ENCODE measurements around the gene SLFN12L.
A peak's percentile ranks its signal among the peaks of the same experiment; 100 is the strongest.
"Not testable (repeated sequence)": the region's sequence is repeated elsewhere in the genome, so short reads cannot be mapped to it uniquely, and the experiment has no call there.

The SLFN12L gene

DNA sequence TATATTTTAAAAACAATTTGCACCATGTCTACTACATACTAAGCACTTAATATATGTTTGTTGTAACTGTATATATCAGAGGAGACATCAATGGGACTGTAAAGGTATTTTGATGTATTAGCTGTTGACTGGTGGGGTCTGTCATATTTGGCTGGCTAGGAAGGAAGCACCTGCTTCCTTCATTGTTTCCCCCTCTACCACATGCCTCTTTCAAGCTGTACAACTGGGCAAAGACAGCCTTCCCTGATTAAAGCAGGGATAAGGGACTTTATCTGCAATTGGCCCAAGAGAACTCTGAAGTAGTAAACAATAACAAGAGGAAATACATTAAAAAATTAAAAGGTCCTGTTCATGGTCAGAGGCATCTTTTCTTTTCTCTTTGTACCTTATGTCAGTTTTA is 5.5 kb upstream of the SLFN12L start:
- DNase-seq (ENCODE audit: low spot score), result no peak

DNA sequence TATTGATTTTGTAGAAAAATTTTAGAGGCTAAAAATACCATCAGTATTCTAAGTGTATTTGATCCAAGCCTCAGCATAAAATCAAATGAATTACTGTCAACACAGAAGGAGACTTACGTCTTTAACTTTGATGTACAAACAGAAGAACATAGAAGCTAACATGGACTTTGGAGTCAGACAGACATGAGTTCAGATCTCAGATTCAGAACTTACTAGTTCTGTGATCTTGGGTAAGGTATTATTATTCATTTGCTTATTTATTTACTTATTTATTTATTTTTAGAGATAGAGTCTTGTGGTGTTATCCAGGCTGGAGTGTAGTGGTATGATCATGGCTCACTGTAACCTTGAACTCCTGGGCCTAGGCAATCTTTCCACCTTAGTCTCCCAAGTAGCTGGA is 4.0 kb upstream of the SLFN12L start:
- no peak for DNase-seq (ENCODE audit: low spot score)

DNA sequence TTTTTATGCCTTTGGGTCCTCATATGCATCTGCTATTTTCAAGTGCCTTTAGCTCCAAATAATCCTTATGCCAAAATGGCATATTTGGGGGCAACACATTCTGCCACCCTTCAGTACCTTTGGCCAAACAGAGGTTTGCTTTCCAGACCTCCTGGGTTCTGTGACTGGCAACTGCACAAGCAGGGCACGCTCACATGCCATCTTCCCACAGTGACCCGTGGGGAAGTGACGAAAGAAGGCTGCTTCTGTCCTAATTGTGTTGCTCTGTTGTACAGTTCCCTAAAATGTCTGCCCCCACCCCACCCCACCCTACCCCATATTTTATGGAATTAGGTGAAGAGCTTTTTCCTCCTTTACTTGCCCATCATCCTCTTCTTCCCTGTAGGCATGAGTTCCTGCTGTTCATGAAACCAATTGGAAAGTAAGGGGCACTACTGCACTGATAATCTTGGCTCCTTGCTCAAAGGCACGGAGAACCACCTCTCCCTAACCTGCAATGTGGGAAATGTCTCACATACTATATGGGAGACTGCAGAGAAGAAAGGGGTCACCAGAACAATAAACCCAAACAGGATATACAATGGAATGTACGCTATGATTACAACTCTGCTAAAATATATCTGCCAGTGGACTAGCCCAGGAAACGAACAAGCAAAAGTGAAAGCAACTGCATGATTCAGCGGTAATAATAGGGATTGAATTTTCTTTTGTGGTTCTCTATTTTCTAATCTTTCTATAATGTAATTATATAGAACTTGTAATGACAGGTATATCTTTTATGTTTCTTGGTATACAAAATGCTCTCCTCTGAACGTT is 3.3 kb upstream of the SLFN12L start:
- DNase-seq (ENCODE audit: low spot score), result peak; percentile 26

DNA sequence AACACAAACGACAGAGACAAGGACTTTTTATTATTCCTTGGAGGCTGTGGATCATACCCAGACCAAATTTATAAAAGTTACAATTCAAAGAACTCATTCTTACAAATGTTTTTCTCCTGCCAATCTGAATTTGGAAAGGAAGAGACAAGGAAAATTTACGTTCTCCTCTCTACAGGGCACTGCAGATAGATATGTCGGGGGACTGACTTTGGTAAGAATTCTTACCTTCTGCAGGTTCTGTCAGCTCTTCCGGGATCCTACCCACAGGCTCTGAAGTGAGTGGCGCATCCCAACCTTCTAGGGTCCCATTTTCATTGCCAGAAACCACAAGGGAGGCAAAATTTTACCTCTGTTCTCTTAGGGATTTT is 2.2 kb upstream of the SLFN12L start:
- no peak for DNase-seq (ENCODE audit: low spot score)

DNA sequence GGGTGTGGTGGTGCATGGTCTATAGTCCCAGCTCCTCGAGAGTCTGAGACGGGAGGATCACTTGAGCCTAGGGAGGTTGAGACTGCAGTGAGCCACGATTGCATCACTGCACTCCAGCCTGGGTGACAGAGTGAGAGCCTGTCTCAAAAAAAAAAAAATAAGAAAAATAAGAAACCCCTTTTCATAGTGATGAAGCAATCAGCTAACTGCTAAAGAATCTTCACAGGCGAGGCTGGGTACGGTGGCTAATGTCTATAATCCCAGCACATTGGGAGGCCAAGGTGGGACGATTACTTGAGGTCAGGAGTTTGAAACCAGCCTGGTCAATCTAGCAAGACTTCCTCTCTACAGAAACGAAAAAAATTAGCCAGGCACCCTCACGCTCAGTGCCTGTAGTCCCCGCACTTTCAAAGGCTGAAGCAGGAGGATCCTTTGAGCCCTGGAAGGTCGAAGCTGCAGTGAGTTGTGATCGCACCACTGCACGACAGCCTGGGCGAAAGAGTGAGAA is 760 bp downstream of the SLFN12L start:
- DNase-seq (ENCODE audit: low spot score), result no peak

DNA sequence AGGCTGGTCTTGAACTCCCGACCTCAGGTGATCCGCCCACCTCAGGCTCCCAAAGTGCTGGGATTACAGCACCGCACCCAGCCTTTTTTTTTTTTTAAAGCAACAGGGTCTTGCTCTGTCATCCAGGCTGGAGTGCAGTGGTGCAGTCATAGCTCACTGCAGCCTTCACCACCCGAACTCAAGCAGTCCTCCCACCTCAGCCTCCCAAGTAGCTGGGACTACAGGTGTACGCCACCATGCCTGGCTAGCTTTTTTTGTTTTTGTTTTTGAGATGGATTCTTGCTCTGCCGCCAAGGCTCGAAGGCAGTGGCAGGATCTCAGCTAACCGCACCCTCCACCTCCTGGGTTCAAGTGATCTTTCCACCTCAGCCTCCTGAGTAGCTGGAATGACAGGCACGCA is 2.1 kb downstream of the SLFN12L start:
- DNase-seq (ENCODE audit: low spot score), result not testable (repeated sequence)

DNA sequence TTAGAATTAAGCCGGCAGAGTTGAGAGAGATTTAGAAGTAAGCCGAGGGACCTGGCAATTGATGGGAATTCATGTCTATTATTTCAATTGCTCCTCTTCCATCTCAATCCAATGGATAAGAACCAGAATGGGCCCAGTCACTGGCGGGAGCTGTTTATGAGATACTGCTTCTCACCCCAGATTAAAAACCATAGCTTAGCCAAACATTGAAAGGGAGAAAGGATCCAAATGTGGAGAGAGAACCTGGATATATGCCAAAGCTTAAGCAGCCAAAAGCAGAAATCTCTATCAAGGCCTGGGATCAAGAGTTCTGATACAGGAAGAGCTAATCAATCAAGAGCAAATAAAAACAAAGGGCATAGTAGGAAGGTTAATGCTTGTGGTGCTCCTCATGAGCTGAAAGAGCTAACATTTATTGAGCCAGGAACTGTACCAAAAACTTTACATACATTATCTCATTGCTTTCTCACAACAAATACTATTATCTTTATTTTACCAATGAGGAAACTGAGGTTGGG is 2.8 kb downstream of the SLFN12L start:
- DNase-seq (ENCODE audit: low spot score), result no peak

DNA sequence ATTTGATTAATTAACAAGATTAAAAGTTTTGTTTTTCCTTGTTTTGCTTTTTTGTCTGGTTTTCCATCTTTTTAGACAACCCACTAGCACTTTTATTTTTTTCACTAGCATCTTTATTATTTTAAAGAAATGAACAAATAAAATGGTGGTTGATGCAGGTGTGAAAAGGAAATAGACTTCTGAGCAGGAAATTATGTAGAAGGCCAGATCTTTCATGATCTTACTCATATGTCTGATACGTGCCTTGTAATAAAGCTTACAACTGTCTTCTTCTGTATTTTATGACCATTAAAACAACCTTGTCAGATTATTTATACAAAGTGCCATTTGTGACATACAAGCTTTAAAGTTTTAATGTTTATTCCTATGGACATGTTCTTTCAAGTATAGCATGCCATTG is 6.3 kb downstream of the SLFN12L start:
- no peak for DNase-seq (ENCODE audit: low spot score)

DNA sequence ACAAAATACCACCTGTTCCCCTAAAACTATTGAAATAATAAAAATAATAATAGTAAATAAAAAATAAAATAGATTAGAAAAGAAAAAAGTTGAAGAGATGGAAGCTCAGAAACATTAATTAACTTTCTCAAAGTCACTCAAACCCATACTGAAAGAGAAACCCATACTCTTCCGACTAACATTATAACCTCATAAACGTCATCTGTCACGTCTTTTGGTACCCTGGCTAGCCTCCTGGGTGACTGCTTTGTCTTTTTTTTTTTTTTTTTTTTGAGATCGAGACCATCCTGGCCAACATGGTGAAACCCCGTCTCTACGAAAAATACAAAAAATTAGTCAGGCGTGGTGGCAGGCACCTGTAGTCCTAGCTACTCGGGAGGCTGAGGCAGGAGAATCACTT is 7.6 kb downstream of the SLFN12L start:
- no peak for DNase-seq (ENCODE audit: low spot score)

DNA sequence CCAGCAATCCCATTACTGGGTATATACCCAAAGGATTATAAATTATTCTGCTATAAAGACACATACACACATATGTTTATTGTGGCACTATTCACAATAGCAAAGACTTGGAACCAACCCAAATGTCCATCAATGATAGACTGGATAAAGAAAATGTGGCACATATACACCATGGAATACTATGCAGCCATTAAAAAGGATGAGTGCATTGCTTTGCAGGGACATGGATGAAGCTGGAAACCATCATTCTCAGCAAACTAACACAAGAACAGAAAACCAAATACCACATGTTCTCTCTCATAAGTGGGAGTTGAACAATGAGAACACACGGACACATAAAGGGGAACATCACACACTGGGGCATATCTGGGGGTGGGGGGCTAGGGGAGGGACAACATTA is 8.2 kb downstream of the SLFN12L start:
- DNase-seq (ENCODE audit: low spot score), result not testable (repeated sequence)

DNA sequence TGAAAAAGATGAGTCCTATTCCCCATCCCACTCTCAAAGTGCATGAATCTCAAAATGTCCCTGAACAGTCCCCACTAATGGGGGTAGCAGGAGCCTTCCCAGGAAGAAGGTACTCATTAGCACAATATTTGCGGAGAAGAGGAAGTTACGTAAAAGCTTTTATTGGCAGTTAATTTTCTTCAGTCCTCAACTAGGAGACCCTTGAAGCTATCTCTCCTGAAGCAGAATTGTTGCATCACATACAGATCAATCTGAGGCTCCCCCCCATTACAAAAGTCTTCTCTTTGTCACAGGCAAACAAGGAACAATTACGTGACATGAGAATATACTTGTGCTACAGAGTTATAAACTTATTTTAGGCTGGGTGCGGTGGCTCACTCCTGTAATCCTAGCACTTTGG is 14.2 kb downstream of the SLFN12L start:
- DNase-seq (ENCODE audit: low spot score), result no peak

DNA sequence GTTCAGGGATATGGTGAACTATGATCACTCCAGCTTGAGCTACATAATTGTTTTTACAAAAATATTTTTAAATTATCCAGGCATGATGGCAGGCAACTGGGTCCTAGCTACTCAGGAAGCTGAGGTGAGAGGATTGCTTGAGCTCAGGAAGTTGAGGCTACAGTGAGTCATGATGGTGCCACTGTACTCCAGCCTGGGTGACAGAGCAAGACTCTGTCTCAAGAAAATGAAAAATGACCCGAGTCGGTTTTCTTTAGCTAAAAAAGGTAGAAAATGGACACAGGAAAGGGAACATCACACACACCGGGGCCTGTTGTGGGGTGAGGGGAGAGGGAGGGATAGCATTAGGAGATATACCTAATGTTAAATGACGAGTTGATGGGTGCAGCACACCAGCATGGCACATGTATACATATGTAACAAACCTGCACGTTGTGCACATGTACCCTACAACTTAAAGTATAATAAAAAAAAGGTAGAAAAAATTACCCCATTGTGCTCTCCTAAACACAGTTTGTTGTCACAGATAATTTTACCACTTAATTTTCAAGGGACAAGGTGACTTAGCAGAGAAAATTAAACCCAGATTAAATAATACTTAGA is 15.7 kb downstream of the SLFN12L start:
- DNase-seq (ENCODE audit: low spot score), result not testable (repeated sequence)

DNA sequence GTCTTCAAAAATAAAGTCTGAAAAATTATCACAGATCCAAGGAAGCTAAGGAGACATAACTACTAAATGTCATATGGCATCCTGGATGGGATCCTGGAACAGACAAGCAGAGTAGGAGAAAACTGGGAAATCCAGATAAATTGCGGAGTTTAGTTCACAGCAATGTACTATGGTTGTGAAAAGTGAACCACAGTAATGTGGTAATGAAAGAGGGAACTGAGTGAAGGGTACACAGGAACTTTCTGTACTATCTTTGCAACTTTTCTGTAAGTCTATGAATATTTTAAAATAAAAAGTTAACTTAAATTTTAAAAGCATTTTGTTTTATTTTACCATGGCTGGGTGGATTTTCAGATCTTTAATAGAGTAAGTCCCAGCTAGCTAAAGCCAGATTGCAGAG is 16.3 kb downstream of the SLFN12L start:
- DNase-seq (ENCODE audit: low spot score), result no peak

DNA sequence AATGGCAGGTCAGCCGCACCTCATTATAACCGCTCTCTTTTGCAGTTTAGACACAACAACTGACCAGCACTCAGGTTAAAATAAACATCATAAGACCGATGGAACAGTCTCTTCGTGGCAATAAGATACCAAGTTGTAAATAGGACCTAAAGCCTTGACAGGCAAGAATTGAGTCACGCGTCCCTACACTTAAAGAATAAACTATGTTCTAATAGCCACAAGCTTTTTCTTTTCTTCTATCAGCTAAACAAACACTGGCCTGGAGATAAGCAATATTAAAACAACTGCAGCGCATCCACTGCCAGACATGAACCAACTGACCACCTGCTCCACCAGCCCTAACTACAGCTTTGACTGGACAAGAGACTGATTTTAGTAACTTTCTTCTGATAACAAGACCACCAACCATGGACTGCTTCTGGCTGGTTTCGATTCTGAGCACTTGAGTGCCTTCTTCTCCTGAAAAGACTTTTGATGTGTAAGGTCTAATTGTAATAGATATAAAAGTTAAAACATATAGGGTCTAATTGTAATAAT is 17.5 kb downstream of the SLFN12L start:
- no peak for DNase-seq (ENCODE audit: low spot score)

DNA sequence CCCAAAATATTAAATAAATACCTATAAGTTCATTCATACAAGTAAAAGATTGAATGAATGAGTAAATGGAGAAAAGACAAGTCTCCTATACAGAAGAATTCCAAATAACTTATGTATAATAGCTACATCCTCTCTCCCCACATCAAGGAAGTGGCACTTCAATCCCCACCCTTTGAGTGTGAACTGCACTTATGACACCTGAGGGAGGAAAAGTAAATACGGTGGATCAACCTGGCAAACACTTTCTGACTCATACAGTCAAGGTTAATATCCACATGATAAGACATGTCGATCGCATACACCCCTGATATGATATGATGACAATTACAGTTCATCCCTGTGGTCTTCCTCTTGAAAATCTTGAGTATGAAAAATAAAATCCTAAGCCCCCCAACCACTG is 18.0 kb downstream of the SLFN12L start:
- no peak for DNase-seq (ENCODE audit: low spot score)

DNA sequence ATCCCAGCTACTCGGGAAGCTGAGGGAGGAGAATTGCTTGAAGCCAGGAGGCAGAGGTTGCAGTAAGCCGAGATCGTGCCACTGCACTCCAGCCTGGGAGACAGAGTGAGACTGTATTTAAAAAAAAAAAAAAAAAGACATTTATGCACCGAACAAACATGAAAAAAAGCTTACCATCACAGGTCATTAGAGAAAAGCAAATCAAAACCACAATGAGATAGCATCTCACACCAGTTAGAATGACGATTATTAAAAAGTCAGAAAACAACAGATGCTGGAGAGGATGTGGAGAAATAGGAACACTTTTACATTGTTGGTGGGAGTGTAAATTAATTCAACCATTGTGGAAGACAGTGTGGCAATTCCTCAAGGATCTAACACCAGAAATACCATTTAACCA is 19.0 kb downstream of the SLFN12L start:
- not testable (repeated sequence) for DNase-seq (ENCODE audit: low spot score)

DNA sequence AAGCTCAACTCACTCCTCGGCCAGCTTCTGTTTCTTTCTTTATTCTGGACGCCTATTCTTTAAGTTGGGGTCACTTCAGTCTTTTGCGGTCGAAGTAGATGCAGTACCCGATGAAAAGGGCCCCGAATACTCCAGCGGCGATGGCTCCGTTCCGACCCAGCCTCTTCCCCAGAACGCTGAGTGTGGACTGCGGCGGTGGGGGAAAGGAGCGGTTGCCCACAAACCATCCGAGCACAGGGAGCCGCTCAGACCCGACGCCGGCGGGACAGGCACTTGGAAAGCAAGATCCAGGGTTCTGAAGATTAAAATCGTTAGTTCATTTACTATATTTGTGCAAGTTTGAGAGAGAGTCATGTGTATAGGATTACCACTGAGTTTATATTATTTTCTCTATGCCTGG is 22.5 kb downstream of the SLFN12L start:
- no peak for DNase-seq (ENCODE audit: low spot score)

DNA sequence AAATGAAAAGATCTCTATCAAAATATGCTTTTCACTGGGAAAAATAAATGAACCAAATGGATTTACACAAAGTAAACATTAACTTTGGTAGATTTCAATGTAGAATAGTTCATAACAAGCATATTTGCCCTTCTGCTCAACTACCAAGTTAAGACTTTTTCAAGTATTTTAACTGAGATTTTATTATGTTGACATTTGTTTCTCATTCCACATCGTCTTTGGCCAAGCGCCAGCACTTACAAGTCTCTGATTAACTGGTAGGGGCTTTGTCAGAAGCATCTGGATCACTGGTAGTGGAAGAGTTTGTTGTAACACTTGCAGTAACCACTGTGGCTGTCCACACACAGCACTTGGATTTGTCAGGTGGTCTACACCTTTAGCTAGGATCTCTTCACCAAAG is 22.9 kb downstream of the SLFN12L start:
- DNase-seq (ENCODE audit: low spot score), result no peak

DNA sequence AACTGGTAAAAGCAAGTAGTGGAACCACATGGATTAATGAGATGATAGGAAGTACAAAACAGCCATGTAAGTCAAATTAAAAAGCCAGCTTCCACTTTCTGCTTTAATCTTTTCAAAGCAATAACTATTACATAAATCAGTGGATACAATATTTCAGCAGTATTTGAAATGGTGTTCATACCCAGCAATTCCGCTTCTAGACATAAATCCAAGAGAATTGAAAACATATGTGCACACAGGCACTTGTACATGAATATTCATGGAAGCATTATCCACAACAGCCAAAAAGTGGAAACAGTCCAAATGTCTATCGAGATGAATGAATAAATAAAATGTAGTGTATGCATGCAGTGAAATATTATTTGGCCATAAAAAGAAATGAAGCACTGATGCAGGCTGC is 27.4 kb downstream of the SLFN12L start:
- no peak for DNase-seq (ENCODE audit: low spot score)

DNA sequence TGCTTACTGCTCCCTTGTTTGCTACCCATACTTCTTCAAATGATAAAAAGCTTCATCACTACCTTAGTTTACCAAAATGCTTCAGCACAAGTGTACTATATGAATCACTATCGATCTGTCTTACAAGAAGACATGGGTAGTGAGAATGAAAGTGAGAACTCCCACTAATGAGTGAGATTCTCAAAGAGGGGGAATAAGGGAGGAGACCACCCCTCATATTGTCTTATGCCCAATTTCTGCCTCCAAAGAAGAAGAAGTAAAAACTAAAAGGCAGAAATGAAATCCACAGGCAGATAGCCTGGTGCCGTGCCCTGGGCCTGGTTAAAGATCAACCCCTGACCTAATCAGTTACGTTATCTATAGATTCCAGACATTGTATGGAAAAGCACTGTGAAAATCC is 29.8 kb downstream of the SLFN12L start:
- not testable (repeated sequence) for DNase-seq (ENCODE audit: low spot score)

DNA sequence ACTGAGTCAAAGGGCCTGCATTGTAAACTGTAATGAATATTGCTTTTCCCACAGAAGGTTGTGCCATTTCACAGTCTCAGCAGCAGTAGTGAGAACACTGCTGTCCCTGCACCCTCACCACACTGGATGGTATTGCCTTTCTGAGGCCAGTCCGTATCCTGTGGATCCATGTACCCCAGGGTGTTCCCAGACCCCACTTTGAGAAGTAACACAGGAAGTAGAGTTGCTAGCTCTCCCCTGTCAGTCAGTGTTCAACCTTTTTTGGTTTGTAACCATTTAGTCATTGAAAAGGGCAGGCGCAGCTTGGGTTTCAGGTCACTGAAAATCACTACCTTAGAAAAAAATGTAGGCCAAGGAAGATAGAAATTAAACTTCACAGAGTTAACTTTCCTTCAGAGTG is 37.9 kb downstream of the SLFN12L start:
- no peak for DNase-seq (ENCODE audit: low spot score)

DNA sequence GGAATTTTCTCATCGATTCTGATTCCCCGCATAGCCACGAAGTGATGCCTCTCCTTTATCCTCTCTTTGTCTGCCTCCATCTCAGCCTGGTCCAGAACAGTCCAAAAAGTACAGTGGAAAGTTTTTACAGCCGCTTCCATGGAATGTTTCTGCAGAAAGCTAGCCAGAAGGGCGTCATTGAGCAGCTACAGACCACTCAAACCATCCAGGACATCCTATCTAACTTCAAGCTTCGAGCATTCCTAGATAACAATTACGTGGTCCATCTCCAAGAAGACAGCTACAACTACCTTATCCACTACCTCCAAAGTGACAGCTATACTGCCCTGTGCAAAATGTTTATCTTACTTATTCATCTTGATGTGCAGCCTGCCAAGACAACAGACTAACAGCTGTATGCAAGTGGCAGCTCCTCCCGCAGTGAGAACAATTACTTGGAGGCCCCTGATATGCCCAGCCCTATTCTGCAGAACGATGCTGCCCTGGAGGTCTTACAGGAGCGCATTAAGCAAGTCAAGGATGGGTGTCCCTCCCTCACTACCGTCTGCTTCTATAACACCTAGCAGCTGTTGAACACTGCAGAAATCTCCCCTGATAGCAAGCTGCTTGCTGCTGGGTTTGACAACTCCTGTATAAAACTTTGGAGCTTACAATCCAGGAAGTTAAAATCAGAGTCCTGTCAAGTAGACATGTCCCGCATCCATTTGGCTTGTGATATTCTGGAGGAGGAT is 38.9 kb downstream of the SLFN12L start:
- no peak for DNase-seq (ENCODE audit: low spot score)

Data from AG08395 (cell line).